HepG2 (cell line): ENCODE measurements around the gene KATNA1. TPM values are rescaled to one million over a fixed set of nuclear protein-coding genes. Genes with fewer than 3 reads are reported as not detected.
A peak's percentile ranks its signal among the peaks of the same experiment; 100 is the strongest.

Experiments
- AKAP8 ChIP-seq: sonication (generic); formaldehyde crosslinking; IDR thresholded peaks from 2 replicates; pipeline ENCODE4 v1.5.1; 2020; ENCODE audit warnings: mild to moderate bottlenecking, missing genetic modification reagents
- GTF2F1 ChIP-seq: fragments of 150-350 bp; IDR thresholded peaks from 2 replicates; pipeline ENCODE4 v1.6.1; 2014; ENCODE audit warnings: low read length
- JUN ChIP-seq: sonication (generic); formaldehyde crosslinking; IDR thresholded peaks from 2 replicates; pipeline ENCODE4 v1.4.0; 2020; ENCODE audit warnings: mild to moderate bottlenecking, missing genetic modification reagents
- KLF11 ChIP-seq: IDR thresholded peaks from 2 replicates; pipeline ENCODE4 v1.6.1; 2016; ENCODE audit warnings: missing compliant biosample characterization
- NR2F2 ChIP-seq: IDR thresholded peaks from 2 replicates; pipeline ENCODE4 v1.6.1; 2012; ENCODE audit warnings: low read depth, inconsistent platforms, borderline replicate concordance
- PRPF4 ChIP-seq: fragments of 200-400 bp; formaldehyde crosslinking; IDR thresholded peaks from 2 replicates; pipeline ENCODE4 v1.6.1; 2016; ENCODE audit warnings: low read length, low read depth; ENCODE audit not compliant: poor library complexity, severe bottlenecking
- SPEN ChIP-seq: sonication (generic); formaldehyde crosslinking; IDR thresholded peaks from 2 replicates; pipeline ENCODE4 v1.5.1; 2020; ENCODE audit warnings: low read depth, mild to moderate bottlenecking, missing genetic modification reagents
- SRSF9 ChIP-seq: fragments of 200-400 bp; formaldehyde crosslinking; IDR thresholded peaks from 2 replicates; pipeline ENCODE4 v1.6.1; 2018; ENCODE audit warnings: borderline replicate concordance, mild to moderate bottlenecking, low read depth, low read length; ENCODE audit not compliant: insufficient read depth, poor library complexity, severe bottlenecking
- ZNF510 ChIP-seq: sonication (generic); formaldehyde crosslinking; IDR thresholded peaks from 2 replicates; pipeline ENCODE4 v1.4.0; 2020; ENCODE audit warnings: low read depth, mild to moderate bottlenecking, missing genetic modification reagents
- polyA plus RNA-seq, 8 experiments: library from polyadenylated mRNA; depleted of rRNA in 3 of 8; stranded (reverse) in 7 of 8; unstranded in 1 of 8; fragments of >200 nt; fragmentation: Illumina TruSeq in 4 of 8; extraction: Trizol in 4 of 8; gene quantifications; 2 replicates each; pipeline versions ENCODE4 v1.2.1 to v1.2.3, GENCODE V29; 2011 to 2016; ENCODE audit warnings: low read depth in 4 of 8, missing spikeins in 1 of 8, mixed read lengths in 1 of 8; ENCODE audit not compliant: insufficient read depth in 1 of 8
- total RNA-seq, 5 experiments: library from RNA; depleted of rRNA; stranded (reverse); fragments of >200 nt; fragmentation: Illumina TruSeq; extraction: Trizol; gene quantifications; 2 replicates each; pipeline ENCODE4 v1.2.3, GENCODE V29; 2016; ENCODE audit warnings: low read depth in 1 of 5
- TF ChIP-seq, protein P1 (sequence below): sonication (generic); formaldehyde crosslinking; IDR thresholded peaks from 2 replicates; pipeline ENCODE4 v1.5.0; 2020; ENCODE audit warnings: missing genetic modification reagents
- TF ChIP-seq, protein P2 (sequence below): sonication (generic); formaldehyde crosslinking; IDR thresholded peaks from 2 replicates; pipeline ENCODE4 v1.5.0; 2020; ENCODE audit warnings: missing genetic modification reagents
- TF ChIP-seq, protein P3 (sequence below), 2 experiments: fragments of 450-650 bp in 1 of 2; sonication (generic) in 1 of 2; formaldehyde crosslinking; IDR thresholded peaks; 2 replicates each; pipeline versions ENCODE4 v1.5.0 to v1.8.0; 2020 to 2022; ENCODE audit warnings: mild to moderate bottlenecking in 1 of 2, missing genetic modification reagents in 1 of 2
- TF ChIP-seq, protein P4 (sequence below), 2 experiments: sonication (generic) in 1 of 2; formaldehyde crosslinking in 1 of 2; IDR thresholded peaks; 2 replicates each; pipeline versions ENCODE4 v1.6.1 to v1.9.0; 2014 to 2022; ENCODE audit warnings: antibody characterized with exemption in 1 of 2, borderline replicate concordance in 1 of 2, inconsistent platforms in 1 of 2, low read depth in 1 of 2, missing genetic modification reagents in 1 of 2
- TF ChIP-seq, protein P5 (sequence below): sonication (generic); formaldehyde crosslinking; IDR thresholded peaks from 2 replicates; pipeline ENCODE4 v1.9.0; 2021; ENCODE audit warnings: missing genetic modification reagents, mild to moderate bottlenecking, borderline replicate concordance

The KATNA1 gene
- total and polyA plus RNA-seq, 2 of the 13 experiments (the other 11 are each of a cell fraction or from before 2014, with no cell fraction given): 14.8 to 25.3 TPM

DNA sequence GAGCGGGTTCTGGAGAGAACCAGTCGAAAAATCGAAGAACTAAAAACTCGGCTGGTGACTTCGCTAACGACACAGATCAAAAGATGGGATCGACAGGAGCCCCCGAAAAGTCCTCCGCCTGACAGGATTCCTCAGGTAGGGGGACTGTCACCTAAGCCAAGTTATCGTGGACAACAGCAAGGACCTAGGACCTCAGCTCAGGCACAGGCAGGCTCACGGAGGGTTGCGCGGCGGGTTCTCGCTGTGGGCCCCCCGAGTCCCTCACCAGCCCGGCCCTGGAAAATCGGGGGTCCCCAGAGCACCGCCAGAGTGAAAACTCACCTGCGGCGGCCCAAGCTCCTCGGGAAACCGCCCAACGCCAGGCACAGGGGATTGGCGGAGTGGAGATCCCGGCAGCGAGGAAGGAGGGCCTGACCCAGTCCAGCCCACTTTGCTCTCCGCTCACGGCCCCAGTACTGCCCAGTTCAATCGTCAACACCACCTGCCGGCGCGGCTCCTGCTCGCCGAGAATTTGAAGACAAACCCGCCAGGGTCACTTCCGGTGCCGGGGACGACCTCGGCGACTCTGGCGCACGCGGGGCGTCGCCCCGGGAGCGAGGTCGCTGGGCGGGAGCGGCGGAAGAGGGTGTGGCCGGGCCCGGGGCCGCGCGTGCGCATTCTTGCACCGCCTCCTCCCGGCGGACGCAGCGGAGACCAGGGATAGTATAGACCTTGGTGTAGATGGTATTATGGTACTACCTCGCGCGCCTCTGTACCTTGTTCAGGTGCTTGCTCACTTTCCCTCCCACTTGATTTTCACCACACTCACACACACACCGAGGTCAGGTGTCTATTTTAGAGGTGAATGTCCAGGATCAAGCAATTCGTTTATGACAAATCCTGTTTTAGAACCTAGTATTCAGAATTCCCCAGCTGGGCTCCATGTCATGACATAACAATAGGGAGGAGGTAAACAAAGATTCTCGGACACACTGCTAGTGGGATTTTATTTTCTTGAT is at the start of gene KATNA1 (continued):
- peak; percentile 56; the same call in 1 of the 2 replicates for TF ChIP-seq GTF2F1
- peak; percentile 94; the same call in 1 of the 2 replicates for TF ChIP-seq AKAP8
- TF ChIP-seq, protein P1, sequence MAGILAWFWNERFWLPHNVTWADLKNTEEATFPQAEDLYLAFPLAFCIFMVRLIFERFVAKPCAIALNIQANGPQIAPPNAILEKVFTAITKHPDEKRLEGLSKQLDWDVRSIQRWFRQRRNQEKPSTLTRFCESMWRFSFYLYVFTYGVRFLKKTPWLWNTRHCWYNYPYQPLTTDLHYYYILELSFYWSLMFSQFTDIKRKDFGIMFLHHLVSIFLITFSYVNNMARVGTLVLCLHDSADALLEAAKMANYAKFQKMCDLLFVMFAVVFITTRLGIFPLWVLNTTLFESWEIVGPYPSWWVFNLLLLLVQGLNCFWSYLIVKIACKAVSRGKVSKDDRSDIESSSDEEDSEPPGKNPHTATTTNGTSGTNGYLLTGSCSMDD (CRISPR knock-in tag): peak; percentile 98
- 0 out of 2 replicates have a peak, but pooled peaks have one; percentile 23 for TF ChIP-seq NR2F2
- TF ChIP-seq, protein P2, sequence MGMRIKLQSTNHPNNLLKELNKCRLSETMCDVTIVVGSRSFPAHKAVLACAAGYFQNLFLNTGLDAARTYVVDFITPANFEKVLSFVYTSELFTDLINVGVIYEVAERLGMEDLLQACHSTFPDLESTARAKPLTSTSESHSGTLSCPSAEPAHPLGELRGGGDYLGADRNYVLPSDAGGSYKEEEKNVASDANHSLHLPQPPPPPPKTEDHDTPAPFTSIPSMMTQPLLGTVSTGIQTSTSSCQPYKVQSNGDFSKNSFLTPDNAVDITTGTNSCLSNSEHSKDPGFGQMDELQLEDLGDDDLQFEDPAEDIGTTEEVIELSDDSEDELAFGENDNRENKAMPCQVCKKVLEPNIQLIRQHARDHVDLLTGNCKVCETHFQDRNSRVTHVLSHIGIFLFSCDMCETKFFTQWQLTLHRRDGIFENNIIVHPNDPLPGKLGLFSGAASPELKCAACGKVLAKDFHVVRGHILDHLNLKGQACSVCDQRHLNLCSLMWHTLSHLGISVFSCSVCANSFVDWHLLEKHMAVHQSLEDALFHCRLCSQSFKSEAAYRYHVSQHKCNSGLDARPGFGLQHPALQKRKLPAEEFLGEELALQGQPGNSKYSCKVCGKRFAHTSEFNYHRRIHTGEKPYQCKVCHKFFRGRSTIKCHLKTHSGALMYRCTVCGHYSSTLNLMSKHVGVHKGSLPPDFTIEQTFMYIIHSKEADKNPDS: peak; percentile 92; the same call in 1 of the 2 replicates
- TF ChIP-seq, protein P3, sequence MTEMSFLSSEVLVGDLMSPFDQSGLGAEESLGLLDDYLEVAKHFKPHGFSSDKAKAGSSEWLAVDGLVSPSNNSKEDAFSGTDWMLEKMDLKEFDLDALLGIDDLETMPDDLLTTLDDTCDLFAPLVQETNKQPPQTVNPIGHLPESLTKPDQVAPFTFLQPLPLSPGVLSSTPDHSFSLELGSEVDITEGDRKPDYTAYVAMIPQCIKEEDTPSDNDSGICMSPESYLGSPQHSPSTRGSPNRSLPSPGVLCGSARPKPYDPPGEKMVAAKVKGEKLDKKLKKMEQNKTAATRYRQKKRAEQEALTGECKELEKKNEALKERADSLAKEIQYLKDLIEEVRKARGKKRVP (CRISPR knock-in tag; IDR thresholded peaks at IDR 0.05): peak in 1 of 2 experiments; percentile 93; a peak in 2 of 4 replicates
- TF ChIP-seq, protein P4, sequence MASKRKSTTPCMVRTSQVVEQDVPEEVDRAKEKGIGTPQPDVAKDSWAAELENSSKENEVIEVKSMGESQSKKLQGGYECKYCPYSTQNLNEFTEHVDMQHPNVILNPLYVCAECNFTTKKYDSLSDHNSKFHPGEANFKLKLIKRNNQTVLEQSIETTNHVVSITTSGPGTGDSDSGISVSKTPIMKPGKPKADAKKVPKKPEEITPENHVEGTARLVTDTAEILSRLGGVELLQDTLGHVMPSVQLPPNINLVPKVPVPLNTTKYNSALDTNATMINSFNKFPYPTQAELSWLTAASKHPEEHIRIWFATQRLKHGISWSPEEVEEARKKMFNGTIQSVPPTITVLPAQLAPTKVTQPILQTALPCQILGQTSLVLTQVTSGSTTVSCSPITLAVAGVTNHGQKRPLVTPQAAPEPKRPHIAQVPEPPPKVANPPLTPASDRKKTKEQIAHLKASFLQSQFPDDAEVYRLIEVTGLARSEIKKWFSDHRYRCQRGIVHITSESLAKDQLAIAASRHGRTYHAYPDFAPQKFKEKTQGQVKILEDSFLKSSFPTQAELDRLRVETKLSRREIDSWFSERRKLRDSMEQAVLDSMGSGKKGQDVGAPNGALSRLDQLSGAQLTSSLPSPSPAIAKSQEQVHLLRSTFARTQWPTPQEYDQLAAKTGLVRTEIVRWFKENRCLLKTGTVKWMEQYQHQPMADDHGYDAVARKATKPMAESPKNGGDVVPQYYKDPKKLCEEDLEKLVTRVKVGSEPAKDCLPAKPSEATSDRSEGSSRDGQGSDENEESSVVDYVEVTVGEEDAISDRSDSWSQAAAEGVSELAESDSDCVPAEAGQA (IDR thresholded peaks at IDR 0.05; ENCODE audit: low read depth): peak; percentile 76
- TF ChIP-seq, protein P4 (CRISPR knock-in tag; IDR thresholded peaks at IDR 0.05; ENCODE audit: borderline replicate concordance): peak; percentile 98
- TF ChIP-seq, protein P5, sequence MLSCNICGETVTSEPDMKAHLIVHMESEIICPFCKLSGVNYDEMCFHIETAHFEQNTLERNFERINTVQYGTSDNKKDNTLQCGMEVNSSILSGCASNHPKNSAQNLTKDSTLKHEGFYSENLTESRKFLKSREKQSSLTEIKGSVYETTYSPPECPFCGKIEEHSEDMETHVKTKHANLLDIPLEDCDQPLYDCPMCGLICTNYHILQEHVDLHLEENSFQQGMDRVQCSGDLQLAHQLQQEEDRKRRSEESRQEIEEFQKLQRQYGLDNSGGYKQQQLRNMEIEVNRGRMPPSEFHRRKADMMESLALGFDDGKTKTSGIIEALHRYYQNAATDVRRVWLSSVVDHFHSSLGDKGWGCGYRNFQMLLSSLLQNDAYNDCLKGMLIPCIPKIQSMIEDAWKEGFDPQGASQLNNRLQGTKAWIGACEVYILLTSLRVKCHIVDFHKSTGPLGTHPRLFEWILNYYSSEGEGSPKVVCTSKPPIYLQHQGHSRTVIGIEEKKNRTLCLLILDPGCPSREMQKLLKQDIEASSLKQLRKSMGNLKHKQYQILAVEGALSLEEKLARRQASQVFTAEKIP: no peak
- TF ChIP-seq JUN (CRISPR knock-in tag): peak; percentile 91
- peak; percentile 99 for TF ChIP-seq ZNF510
- TF ChIP-seq SRSF9: no peak
- peak; percentile 98 for TF ChIP-seq SPEN (CRISPR knock-in tag)
- peak; percentile 99 for TF ChIP-seq KLF11 (CRISPR knock-in tag)
- TF ChIP-seq PRPF4: no peak
